ENCODE measurements around the gene PLA2G6. TPM values are rescaled to one million over a fixed set of nuclear protein-coding genes. Genes with fewer than 3 reads are reported as not detected.

The PLA2G6 gene
- total and polyA plus RNA-seq, 2 donors = 21.1 to 21.2 TPM

DNA sequence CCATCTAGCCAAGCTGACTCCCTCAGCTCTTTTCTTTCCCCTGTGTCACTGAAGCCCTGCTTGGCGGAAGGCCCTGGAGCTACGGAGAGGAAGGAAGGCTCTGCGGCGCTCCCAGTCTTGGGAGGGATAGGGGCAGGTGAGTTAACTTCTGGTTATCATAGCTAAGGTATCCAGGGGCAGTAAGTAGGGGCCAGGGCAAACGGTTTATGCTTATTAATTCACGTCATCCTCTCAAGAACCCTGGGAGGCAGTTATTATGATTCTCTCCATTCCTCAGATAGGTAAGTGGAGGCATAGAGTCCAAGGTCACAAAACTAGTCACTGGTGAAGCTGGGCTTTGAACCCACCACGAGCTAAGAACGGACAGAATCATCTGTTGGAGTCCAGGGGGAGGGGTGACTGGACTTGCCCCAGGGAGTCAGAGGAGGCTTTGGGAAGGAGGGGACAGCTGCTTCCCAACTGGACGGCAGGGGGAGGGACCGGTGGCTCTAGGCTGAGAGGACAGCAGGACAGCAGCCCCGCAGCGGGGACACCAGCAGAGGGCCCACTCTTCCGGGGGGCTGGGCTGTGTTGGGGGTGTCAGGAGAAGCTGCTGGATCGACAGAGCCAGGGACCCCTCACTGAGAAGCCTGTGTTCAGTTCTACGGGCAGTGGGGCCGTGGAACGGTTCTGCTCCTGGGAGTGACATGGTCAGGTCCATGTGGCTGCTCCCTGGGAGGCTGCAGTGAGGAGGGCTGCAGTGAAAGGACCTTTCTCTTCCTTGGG, 74.6 kb downstream of the PLA2G6 start:
- no peak for DNase-seq (ENCODE audit: extremely low spot score)
- Histone ChIP-seq H3K4me1 (ENCODE audit: insufficient read depth) (no peaks in the 10 kb centered on the region), H3K4me3 (ENCODE audit: low read depth, low read length) (no peak overlapping the region), H3K36me3 (ENCODE audit: insufficient read depth) (no peaks in the 10 kb centered on the region), H3K27ac (ENCODE audit: low read depth) (no peak overlapping the region)
- 79% methylated on average over 17 of the region's 17 CpGs for WGBS

DNA sequence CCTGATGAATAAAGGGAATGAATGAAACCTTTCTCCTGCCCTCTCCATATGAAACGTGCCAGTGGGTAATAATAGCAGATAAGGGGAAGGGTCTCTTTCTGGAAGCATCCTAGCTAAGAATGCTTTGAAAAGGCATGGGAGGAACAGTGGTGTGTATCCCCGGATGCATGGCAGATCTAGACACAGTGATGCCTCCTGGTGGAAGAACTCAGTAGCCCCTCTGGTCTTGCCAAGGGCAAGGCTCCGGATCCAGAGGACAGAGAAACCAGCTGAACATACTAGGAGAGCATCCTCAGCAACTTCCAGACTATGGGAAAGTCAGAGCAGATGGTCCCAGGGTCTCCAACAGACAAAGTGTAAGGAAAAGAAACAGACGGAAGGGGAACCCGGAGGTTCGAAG, 77.5 kb downstream of the PLA2G6 start:
- no peaks in the 10 kb centered on the region for H3K36me3 ChIP-seq (ENCODE audit: insufficient read depth)
- H3K4me3 ChIP-seq (ENCODE audit: low read depth, low read length) = no peak overlapping the region
- no peaks in the 10 kb centered on the region for H3K4me1 ChIP-seq (ENCODE audit: insufficient read depth)
- no peak overlapping the region for H3K27ac ChIP-seq (ENCODE audit: low read depth)
- no peak for DNase-seq (ENCODE audit: extremely low spot score)
- 71% methylated on average over 6 of the region's 6 CpGs for WGBS

DNA sequence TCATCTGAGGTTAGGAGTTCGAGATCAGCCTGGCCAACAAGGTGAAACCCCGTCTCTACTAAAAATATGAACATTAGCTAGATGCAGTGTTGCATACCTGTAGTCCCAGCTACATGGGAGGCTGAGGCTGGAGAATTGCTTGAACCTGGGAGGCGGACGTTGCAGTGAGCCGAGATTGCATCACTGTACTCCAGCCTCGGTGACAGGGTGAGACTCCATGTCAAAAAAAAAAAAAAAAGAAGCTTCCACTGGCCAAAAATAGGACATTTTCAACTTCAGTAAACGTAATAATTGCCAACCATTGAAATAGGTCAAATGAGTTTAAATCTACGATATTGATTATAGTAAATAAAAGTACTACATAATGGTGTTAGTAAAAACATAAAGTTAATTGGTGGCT, 78.0 kb downstream of the PLA2G6 start:
- WGBS = 75% methylated on average over 8 of the region's 8 CpGs
- no peaks in the 10 kb centered on the region for H3K4me1 ChIP-seq (ENCODE audit: insufficient read depth)
- no peak for DNase-seq (ENCODE audit: extremely low spot score)
- H3K36me3 ChIP-seq (ENCODE audit: insufficient read depth) = no peaks in the 10 kb centered on the region
- no peak overlapping the region for H3K4me3 ChIP-seq (ENCODE audit: low read depth, low read length)
- no peak overlapping the region for H3K27ac ChIP-seq (ENCODE audit: low read depth)

DNA sequence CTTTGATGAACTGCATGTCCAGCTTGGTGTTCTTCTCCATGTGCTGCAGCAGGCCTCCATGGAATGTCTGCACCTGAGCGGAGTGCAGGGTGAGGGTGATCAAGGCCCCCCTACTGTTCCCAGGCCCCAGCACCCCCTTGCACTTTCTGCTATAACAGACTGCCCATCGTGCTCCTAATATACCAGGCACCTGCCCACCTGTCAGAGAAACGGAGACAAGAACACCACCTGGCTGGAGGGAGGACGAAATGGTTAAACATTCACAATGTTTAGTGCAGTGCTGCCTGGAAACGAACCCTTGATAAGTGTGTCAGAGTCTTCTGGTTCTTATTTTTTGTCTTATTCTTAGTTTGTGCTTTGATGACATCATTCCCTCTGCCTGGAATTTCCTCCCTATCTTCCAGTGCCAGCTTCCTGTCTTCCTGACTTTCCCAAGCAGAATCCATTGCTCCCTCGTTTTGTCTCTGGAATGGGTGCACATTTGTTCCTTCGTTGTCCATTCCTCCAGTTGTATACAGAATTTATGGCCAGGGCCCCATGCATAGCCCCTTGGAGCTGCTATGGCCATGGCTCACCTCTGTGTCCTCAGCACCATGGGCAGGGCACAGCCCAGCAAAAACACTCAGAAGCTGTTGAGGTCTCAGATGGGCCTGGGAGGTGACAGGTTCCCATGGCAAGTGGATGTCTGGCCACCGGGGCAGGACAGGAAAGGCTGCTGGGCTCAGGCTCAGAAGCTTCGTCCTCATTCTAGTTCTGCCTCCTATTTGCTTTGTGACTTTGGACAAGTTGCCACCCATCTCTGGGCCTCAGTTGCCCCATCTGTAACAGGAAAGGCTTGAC, 83.0 kb downstream of the PLA2G6 start:
- no peak for DNase-seq (ENCODE audit: extremely low spot score)
- no peak overlapping the region for H3K27ac ChIP-seq (ENCODE audit: low read depth)
- WGBS = 56% methylated on average over 9 of the region's 9 CpGs
- H3K36me3 ChIP-seq (ENCODE audit: insufficient read depth) = no peaks in the 10 kb centered on the region
- H3K4me3 ChIP-seq (ENCODE audit: low read depth, low read length) = no peak overlapping the region
- H3K4me1 ChIP-seq (ENCODE audit: insufficient read depth) = no peaks in the 10 kb centered on the region

DNA sequence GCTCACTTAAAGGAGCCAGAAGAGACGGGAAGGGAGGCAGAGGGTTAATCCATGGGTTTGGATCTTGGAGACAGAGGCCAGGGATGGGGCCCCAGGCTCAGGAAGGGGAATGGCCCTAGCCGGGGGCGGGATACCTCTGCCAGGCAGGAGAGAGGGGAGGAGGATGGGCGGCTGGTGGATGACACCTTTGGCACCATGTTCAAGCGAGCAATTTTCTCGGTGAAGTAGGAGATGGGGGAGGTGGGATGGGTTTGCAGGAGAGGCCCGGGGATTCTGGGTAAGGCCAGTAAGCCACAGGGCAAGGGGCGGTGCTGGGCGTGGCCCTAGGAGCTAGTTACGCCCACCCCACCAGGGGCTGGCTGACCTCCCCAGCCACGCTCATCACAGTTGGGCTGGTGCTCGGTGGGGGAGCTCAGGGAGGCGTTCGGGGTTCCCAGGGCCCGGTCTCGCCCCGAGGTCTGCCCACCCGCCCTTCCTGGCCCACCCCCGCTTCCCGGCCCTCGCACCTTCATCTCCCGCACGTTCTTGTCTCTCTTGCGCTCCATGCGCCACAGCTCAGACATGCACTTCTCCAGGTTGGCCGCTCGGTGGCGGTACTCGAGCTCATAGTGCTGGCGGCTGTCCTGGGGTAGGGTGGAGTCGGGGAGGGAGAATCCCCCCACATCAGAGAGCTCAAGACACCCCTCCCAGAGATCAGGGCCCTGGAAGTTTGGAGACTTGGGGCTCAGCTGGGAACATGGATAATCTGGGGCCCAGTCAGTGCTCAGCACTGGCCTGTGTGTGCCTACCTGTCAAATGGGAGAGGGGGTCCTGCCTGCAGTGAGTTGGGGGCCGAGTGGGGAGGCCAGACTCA, 83.8 kb downstream of the PLA2G6 start:
- Histone ChIP-seq H3K4me3 (ENCODE audit: low read depth, low read length) (no peak overlapping the region), H3K4me1 (ENCODE audit: insufficient read depth) (no peaks in the 10 kb centered on the region), H3K27ac (ENCODE audit: low read depth) (no peak overlapping the region), H3K36me3 (ENCODE audit: insufficient read depth) (no peaks in the 10 kb centered on the region)
- WGBS = 37% methylated on average over 32 of the region's 32 CpGs
- no peak for DNase-seq (ENCODE audit: extremely low spot score)

DNA sequence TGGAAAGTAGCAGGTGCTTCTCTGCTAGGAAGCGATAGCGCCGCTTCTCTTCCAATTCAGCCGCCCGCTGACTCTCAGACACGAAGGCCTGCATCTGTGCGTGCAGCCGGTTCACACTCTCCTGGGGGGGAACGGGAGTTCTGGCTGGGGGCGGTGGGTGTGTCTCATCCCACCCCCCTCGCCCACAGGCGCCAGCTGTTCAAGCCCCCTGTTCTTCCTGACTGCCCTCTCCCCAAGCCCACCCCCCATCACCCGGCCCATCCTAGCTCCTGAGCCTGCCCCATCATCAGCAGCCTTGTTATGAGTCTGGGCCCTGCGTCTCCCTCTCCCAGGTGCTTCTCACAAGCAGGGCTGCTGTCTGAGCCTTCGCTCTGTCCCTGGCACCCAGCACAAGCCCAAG, 84.6 kb downstream of the PLA2G6 start:
- no peak for DNase-seq (ENCODE audit: extremely low spot score)
- Histone ChIP-seq H3K36me3 (ENCODE audit: insufficient read depth) (no peaks in the 10 kb centered on the region), H3K27ac (ENCODE audit: low read depth) (no peak overlapping the region), H3K4me1 (ENCODE audit: insufficient read depth) (no peaks in the 10 kb centered on the region), H3K4me3 (ENCODE audit: low read depth, low read length) (no peak overlapping the region)
- WGBS = 77% methylated on average over 15 of the region's 15 CpGs

DNA sequence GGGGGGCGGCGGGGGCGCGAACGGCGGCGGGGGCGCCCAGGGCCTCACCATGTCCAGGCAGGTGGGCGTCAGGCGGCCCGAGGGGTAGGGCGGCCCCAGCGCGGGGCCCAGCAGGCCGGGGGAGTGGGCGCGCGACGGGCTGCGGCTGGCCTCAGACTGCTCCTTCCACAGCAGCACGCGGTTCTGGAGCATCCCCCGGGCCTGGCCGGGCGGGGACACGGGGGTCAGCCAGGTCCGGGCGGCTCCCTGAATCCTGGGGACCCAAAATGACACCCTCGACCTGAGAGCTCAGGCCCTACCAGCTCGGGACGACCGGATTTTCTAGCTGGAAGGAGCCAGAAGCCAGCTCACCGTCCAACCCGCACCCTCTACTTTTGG, 92.2 kb downstream of the PLA2G6 start:
- H3K4me1 ChIP-seq (ENCODE audit: insufficient read depth) = peaks cover 3% of the 10 kb centered on the region
- DNase-seq (ENCODE audit: extremely low spot score) = no peak
- 24% methylated on average over 34 of the region's 34 CpGs for WGBS
- peak overlapping the region; percentile 20 for H3K4me3 ChIP-seq (ENCODE audit: low read depth, low read length)
- no peak overlapping the region for H3K27ac ChIP-seq (ENCODE audit: low read depth)
- no peaks in the 10 kb centered on the region for H3K36me3 ChIP-seq (ENCODE audit: insufficient read depth)

DNA sequence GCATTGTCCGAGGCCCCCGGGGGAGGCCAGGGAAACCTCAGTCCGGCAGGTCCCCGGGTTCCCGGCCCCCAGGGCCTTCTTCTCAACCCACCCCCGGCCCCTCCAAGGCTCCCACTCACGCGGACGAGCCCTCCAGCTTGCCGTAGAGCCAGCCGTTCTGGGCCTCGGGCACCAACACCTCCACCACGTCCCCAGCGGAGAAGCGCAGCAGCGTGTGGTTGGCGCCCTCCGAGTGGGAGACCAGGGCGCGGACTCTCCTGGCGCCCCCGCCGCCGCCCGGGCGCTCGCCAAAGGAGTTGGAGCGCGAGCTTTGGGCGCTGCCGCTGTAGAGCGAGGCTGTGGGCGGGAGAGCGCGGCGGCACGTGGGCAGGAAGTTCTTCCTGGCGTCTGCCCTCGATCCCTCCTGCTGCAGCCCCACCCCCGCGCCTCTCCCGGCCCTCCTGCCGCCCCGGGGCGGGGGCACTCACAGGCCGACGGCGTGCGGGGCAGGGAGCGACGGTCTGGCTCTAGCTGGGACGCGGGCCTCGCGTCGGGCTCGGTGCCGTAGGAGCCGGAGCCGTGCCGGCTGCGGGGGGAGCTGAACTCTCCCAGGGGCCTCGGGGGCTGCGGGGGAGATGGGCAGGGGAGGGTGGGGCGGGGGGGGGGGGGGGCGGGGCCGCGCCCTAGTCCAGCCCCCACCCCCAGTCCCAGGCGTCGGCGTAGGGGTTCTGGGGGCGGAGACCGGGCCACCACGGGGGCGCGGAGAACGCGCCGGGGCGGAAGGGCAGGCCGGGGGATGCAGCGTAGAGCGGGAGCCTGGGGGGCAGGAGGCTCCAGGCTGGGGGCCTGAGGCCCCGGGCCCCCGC, 92.8 kb downstream of the PLA2G6 start:
- H3K4me3 ChIP-seq (ENCODE audit: low read depth, low read length) = peak overlapping the region; percentile 20
- no peak for DNase-seq (ENCODE audit: extremely low spot score)
- WGBS = 17% methylated on average over 84 of the region's 85 CpGs
- H3K27ac ChIP-seq (ENCODE audit: low read depth) = no peak overlapping the region
- H3K36me3 ChIP-seq (ENCODE audit: insufficient read depth) = no peaks in the 10 kb centered on the region
- peaks cover 3% of the 10 kb centered on the region for H3K4me1 ChIP-seq (ENCODE audit: insufficient read depth)

DNA sequence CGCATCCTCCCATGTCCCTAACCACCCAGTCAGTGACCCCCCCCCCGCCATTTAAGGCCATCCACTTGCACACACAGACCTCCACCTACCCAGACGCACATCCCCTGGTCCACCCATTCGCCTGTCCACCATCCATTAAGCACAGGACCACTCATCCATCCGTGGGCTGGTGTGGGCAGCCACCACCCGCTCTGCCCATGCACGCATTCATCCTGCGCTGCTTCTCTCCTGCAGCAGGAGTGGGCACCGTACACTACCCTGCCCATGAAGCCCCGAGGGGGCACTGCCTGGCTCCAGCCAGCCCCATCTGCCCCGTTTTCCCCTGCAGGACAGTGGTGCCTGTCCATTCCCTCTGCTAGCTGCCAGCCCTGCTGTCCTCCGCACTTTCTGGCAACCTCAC, 93.8 kb downstream of the PLA2G6 start:
- H3K36me3 ChIP-seq (ENCODE audit: insufficient read depth) = no peaks in the 10 kb centered on the region
- no peak overlapping the region for H3K4me3 ChIP-seq (ENCODE audit: low read depth, low read length)
- WGBS = 92% methylated on average over 12 of the region's 12 CpGs
- no peak for DNase-seq (ENCODE audit: extremely low spot score)
- H3K27ac ChIP-seq (ENCODE audit: low read depth) = no peak overlapping the region
- peaks cover 3% of the 10 kb centered on the region for H3K4me1 ChIP-seq (ENCODE audit: insufficient read depth)

DNA sequence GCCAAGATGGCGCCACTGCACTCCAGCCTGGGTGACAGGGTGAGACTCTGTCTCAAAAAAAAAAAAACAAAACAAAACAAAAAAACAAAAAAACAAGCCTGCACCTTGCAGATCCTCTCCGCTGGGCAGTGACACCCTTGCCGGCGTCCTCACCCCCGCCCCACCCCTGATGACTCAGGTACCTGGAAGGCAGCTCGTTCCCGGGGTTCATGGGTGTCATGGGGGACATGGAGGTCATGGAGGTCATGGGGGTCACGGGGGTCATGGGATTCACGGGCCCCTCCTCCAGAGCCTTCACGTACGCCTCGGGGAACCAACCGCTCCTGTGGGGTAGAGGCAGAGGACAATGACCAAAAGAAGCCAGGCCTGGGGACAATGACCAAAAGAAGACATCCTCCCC, 94.7 kb downstream of the PLA2G6 start:
- Histone ChIP-seq H3K4me3 (ENCODE audit: low read depth, low read length) (no peak overlapping the region), H3K27ac (ENCODE audit: low read depth) (no peak overlapping the region), H3K4me1 (ENCODE audit: insufficient read depth) (peaks cover 3% of the 10 kb centered on the region), H3K36me3 (ENCODE audit: insufficient read depth) (no peaks in the 10 kb centered on the region)
- DNase-seq (ENCODE audit: extremely low spot score) = no peak
- WGBS = 91% methylated on average over 13 of the region's 13 CpGs

DNA sequence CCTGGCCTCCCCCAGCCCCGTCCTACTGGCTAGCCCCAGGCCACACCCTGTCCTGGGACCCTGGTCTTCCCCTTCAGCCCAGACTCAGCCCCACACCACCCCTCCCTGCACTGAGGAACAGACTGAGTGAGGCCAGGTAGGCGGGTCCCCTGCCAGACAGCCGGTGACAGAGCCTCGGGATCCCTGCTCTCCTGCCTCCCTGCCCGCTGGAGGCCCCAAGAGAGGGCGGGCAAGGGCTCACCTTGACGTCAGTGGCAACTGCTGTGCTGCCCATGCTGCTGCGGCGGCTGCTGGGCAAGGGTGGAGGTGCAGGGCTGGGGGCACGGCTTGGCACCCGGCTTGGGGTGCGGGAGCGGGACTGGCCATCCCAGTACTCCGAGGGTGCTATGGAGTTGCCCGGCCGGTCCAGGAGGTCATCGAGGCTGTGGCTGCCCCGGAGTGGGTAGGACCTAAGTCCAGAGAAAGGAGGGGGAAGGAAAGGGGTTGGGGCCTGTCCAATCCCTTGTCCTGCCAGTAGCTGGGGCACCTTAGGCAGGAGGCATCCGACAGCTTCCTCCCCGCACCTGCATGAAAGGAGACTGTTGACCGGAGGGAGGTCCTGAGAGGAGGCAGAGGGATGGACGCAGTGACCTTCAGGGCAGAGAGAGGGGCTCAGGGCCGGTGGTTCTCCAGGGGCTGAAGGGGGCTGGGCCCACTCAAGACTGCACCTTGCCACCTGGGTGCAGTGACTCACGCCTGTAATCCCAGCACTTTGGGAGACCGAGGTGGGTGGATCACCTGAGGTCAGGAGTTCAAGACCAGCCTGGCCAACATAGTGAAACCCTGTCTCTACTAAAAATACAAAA, 95.4 kb downstream of the PLA2G6 start:
- DNase-seq (ENCODE audit: extremely low spot score) = no peak
- no peaks in the 10 kb centered on the region for H3K36me3 ChIP-seq (ENCODE audit: insufficient read depth)
- H3K4me1 ChIP-seq (ENCODE audit: insufficient read depth) = peaks cover 3% of the 10 kb centered on the region
- no peak overlapping the region for H3K27ac ChIP-seq (ENCODE audit: low read depth)
- WGBS = 89% methylated on average over 25 of the region's 25 CpGs
- H3K4me3 ChIP-seq (ENCODE audit: low read depth, low read length) = no peak overlapping the region

DNA sequence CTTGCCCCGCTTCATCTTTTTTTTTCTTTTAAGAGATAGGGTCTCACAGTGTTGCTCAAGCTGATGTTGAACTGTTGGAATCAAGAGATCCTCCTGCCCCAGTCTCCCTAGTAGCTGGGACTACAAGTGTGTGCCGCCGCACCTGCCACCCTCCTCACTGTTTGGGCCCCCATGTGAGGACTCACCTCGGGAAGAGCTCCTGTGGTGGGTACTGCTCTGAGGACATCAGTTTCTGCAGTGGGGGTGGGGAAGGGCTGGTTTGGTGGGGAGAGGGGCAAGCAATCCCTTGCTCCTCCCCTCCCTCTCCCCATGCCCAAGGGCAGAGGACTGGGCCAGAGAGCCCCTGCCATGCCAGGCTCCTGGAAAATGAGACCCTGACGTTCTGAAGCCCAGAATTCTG, 96.1 kb downstream of the PLA2G6 start:
- Histone ChIP-seq H3K4me1 (ENCODE audit: insufficient read depth) (peaks cover 3% of the 10 kb centered on the region), H3K4me3 (ENCODE audit: low read depth, low read length) (no peak overlapping the region), H3K27ac (ENCODE audit: low read depth) (no peak overlapping the region), H3K36me3 (ENCODE audit: insufficient read depth) (no peaks in the 10 kb centered on the region)
- WGBS = 82% methylated on average over 5 of the region's 5 CpGs
- DNase-seq (ENCODE audit: extremely low spot score) = no peak

Data from urinary bladder (tissue), 4 donors.